Skin epidermis (tissue), 12 donors: ENCODE results near the gene DEDD.

ENCODE experiments used
- H3K27ac ChIP-seq, 21 experiments: fragments of 200-600 bp; sonication (generic) in 11 of 21; one replicate each; pipeline ENCODE4 v1.5.0; 2020; ENCODE audit warnings: mild to moderate bottlenecking in 3 of 21, inconsistent platforms in 2 of 21, moderate library complexity in 2 of 21
- H3K4me3 ChIP-seq, 7 experiments: fragments of 200-600 bp; sonication (generic) in 2 of 7; one replicate each; pipeline ENCODE4 v1.5.0; 2020; ENCODE audit warnings: inconsistent platforms in 2 of 7, mild to moderate bottlenecking in 2 of 7, moderate library complexity in 1 of 7

The DEDD gene

GRCh38 chr1:161099090-161099802 is 33.2 kb downstream of the DEDD start:
- peak overlapping the region in 2 of 21 experiments; percentile 37 to 77 for H3K27ac ChIP-seq
- peak overlapping the region in 1 of 7 experiments; percentile 58 for H3K4me3 ChIP-seq

- H3K27ac ChIP-seq, result peak within 1 kb of the TSS in 18 of 21 experiments; percentile 5 to 81 (median 60)
- peak within 1 kb of the TSS; percentile 44 to 58 (median 46) for H3K4me3 ChIP-seq
These were observed 34.0 kb downstream of the DEDD start, which contains the start of gene KLHDC9 for GRCh38 chr1:161098210-161099068. Gene KLHDC9 (plus strand): TSS chr1:161098361. CDS start chr1:161098536, 175 bp downstream.

DNA sequence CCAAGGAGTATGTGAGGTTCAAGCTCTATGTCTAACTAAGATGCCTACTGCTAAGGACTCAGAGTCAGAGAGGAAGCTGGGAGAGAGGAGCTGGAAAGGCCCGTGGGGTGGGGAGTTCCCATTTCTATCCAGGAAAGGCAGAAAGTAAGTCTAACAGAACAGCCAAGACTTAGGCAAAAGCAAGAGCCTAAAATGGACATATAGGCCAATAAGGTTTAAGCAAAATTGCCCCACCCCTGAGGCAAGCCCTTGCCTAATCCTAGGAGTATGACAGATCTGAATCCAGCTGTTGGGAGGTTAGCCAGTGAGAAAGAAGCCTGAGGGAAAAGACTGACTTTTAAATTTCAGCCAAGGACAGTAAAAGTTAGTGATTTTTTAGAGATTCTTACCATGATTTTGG is 35.9 kb downstream of the DEDD start:
- peak overlapping the region in 9 of 21 experiments; percentile 9 to 58 (median 32) for H3K27ac ChIP-seq

GRCh38 chr1:161096015-161096414 is 36.5 kb downstream of the DEDD start:
- peak overlapping the region in 8 of 21 experiments; percentile 9 to 58 (median 29) for H3K27ac ChIP-seq
- no peak overlapping the region for H3K4me3 ChIP-seq

More for the DNA sequence above, 35.9 kb downstream of the DEDD start:
- H3K4me3 ChIP-seq, result no peak overlapping the region

- H3K4me3 ChIP-seq, result no peak overlapping the region
- H3K27ac ChIP-seq, result peak overlapping the region in 1 of 21 experiments; percentile 19
These were observed 37.2 kb downstream of the DEDD start for GRCh38 chr1:161095230-161095629.

DNA sequence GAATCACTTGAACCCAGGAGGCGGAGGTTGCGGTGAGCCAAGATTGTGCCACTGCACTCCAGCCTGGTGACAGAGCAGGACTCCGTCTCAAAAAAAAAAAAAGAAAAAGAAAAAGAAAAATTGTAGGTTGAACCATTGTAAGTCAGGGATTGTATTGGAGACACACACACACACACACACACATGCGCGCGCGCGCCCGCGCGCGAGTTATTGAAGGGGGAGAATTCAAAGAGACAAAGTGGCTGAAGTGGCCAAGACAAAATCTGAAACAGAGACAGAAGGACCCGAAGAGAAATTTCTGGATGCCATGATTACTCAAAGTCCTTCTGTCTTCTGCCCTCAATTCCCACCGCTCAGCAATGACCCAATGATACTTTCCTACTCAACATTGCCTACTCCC is 38.0 kb downstream of the DEDD start:
- H3K27ac ChIP-seq, result no peak overlapping the region
- H3K4me3 ChIP-seq, result no peak overlapping the region

GRCh38 chr1:161092621-161093028 is 39.8 kb downstream of the DEDD start:
- peak overlapping the region in 13 of 21 experiments; percentile 17 to 60 (median 44) for H3K27ac ChIP-seq

DNA sequence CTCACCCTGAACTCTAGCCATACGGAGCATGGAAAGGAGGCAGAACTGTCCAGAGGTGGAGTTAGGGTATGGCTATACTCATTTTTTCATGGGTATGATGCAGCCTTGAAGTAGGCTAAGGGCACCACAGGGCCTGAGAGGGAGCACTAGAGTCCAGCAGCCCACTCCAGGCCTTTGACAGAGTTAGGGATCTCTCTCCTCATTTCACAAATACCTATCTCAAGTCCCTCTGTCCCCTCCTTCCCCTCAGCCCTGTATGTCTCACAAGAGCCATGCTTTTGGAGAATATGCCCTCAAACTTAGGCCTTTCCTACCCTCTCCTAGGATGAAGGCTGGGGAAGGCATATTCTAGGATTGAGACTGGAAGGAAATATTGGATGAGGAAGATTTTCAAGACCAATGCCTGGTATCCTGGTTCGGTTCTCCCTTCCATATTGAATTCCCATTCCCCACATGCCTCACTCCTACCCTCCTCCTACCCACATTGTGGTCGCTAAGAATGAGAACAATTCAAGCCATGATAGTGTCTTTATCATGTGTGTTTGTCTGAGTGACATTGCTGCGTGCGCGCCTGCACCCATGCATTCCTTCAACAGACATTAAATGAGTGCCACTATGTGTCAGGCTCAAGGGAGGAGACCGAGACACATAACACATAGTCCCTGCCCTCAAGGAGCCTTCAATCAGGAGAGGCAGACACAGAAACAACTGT is 40.5 kb downstream of the DEDD start:
- H3K27ac ChIP-seq, result peak overlapping the region in 14 of 21 experiments; percentile 25 to 81 (median 44)
- H3K4me3 ChIP-seq, result no peak overlapping the region

More at GRCh38 chr1:161092621-161093028, 39.8 kb downstream of the DEDD start:
- H3K4me3 ChIP-seq, result no peak overlapping the region

DNA sequence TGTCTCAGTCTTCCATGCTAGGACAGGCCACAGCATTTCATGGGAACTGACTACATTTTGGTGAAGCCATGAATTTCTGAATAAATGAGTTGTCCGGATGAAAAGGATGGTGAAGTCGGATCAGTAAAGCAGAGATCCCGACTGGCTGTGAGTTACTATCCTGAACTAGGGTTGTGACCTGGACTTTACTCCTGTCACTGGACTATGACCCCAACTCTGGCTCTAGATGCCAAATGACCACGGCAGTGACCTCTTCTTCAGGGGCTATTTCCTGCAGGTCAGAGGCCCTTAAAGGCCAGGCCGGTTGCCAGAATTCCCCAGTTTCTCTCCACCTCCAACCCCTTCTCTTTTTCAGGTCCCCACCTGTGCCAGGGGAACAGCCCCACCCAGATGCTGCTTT is 41.4 kb downstream of the DEDD start:
- Histone ChIP-seq H3K4me3 (no peak overlapping the region), H3K27ac (peak overlapping the region in 6 of 21 experiments; percentile 39 to 81 (median 54))

- Histone ChIP-seq H3K4me3 (no peak overlapping the region), H3K27ac (peak overlapping the region in 5 of 21 experiments; percentile 44 to 91 (median 76))
These were observed 41.9 kb downstream of the DEDD start for GRCh38 chr1:161090617-161091016.

DNA sequence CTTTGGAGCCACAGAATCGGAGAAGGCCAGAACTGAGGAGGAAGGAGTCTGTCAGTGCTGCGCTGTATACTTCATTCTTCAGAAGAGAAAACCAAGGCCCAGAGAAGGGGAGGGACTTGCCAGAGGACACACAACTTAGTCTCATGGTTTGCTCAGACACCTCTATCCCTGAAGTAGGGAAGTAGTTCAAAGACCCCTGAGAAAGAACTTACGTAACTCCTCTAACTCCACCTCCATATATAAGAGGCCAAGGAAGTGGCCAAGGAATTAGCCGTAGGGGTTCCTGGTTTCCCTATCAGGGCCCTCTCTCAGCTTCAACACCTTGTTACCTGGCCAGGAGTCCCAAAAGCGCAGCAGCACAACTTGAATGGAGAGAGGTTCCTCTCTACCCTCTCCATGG is 42.5 kb downstream of the DEDD start:
- no peak overlapping the region for H3K4me3 ChIP-seq
- peak overlapping the region in 19 of 21 experiments; percentile 31 to 94 (median 82) for H3K27ac ChIP-seq

- Histone ChIP-seq H3K4me3 (peak within 1 kb of the TSS; percentile 11 to 49 (median 39)), H3K27ac (peak within 1 kb of the TSS; percentile 24 to 94 (median 82))
These were observed 43.1 kb downstream of the DEDD start, which contains the start of gene NECTIN4 for GRCh38 chr1:161089251-161089924. Gene NECTIN4 (minus strand): TSS chr1:161089558. CDS start chr1:161089296, 262 bp downstream.

- Histone ChIP-seq H3K4me3 (peak overlapping the region; percentile 11 to 49 (median 39)), H3K27ac (peak overlapping the region; percentile 24 to 94 (median 82))
These were observed 43.8 kb downstream of the DEDD start for GRCh38 chr1:161088587-161089110.

DNA sequence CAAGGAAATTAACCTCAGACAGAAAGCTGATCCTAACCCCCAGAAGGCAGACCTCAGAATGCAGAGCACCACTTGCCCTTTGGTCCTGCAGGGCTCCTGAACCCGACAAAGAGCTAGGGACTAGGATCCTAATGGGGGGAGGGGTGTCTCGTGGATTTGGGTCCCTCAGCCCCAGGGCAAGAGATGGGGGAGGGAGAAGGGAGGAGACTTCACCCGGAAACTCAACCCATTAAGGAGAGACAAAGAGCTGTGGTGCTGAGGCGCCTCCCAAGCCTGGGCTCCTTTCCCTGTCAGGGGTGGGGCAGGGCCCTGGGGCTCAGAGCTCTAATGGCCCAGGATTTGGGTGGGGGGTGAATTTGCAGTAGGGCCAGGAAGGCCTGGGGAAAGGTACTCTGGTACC is 46.0 kb downstream of the DEDD start:
- H3K4me3 ChIP-seq, result peak overlapping the region in 6 of 7 experiments; percentile 12 to 46 (median 39)
- peak overlapping the region in 17 of 21 experiments; percentile 53 to 91 (median 80) for H3K27ac ChIP-seq

- peak overlapping the region in 20 of 21 experiments; percentile 42 to 91 (median 78) for H3K27ac ChIP-seq
- peak overlapping the region in 5 of 7 experiments; percentile 0 to 46 (median 13) for H3K4me3 ChIP-seq
These were observed 47.3 kb downstream of the DEDD start for GRCh38 chr1:161085165-161085564.

GRCh38 chr1:161084597-161084988 is 47.9 kb downstream of the DEDD start:
- peak overlapping the region; percentile 14 to 91 (median 77) for H3K27ac ChIP-seq

DNA sequence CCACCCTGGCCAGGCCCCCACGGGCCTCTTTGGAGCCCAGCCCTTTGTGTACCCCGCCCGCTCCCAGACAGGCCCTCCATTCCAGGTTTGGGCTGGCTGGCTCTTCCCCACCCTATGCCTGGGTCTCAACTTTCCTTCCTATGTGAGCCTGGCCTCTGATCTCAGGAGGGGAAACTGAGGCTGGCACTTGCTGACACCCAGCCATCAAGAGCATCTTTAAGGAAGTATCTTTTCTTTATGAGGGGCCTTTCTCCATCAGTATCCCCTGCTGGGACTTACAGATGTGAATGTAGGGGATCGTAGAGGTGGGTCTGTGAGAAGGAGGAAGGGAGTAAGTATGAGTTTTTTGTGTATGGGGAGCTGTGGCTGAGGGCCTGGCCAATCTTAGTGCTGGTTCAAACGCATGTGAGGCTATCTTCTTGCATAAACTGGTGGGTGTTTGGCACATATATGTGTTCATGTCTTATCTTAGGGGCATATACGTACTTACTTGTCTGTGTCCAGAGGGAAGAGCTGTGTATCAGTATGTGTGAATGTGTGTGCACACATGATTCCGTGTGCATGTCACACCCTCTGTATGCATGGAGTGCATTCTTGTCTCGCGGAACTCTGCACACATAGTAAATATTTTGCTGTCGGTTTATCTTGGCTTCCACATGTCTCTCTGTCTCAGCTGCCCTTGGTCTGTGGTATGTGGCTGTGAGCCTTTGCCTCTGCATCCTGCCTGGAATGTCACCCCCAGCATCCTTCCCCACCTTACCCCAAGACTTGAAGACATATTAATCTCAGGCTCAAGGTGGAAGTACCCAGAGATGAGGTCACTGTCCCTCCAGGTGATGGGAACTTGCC is 48.5 kb downstream of the DEDD start:
- peak overlapping the region in 20 of 21 experiments; percentile 53 to 91 (median 80) for H3K27ac ChIP-seq
- H3K4me3 ChIP-seq, result peak overlapping the region in 1 of 7 experiments; percentile 39

More at GRCh38 chr1:161084597-161084988, 47.9 kb downstream of the DEDD start:
- H3K4me3 ChIP-seq, result peak overlapping the region in 4 of 7 experiments; percentile 0 to 46 (median 26)
